ENCODE measurements around the gene TTC12. TPM values are rescaled to one million over a fixed set of nuclear protein-coding genes. Genes with fewer than 3 reads are reported as not detected.

Gene TTC12
- total RNA-seq, 1 donor from 2014 or later: 9.2 TPM

DNA sequence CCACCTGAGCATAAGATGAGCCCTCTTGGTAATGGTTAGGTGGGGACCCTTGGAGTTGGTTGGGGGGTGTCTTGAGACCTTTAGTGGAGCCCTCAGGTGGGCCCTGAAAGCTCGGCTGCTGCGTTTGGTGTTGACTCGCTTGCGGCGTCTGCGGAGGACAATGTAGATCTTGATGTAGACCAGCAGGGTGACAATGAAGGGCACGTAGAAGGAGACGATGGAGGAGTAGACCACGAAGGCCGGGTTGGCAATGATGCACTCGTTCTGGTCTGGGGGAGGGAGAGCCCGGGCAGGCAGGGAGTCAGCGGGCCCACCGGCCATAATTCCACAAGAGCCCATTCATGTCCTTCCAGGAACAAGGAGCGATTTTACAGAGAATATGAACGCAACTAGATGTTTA is 101.0 kb downstream of the TTC12 start:
- TF ChIP-seq, protein P1, sequence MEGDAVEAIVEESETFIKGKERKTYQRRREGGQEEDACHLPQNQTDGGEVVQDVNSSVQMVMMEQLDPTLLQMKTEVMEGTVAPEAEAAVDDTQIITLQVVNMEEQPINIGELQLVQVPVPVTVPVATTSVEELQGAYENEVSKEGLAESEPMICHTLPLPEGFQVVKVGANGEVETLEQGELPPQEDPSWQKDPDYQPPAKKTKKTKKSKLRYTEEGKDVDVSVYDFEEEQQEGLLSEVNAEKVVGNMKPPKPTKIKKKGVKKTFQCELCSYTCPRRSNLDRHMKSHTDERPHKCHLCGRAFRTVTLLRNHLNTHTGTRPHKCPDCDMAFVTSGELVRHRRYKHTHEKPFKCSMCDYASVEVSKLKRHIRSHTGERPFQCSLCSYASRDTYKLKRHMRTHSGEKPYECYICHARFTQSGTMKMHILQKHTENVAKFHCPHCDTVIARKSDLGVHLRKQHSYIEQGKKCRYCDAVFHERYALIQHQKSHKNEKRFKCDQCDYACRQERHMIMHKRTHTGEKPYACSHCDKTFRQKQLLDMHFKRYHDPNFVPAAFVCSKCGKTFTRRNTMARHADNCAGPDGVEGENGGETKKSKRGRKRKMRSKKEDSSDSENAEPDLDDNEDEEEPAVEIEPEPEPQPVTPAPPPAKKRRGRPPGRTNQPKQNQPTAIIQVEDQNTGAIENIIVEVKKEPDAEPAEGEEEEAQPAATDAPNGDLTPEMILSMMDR (IDR thresholded peaks at IDR 0.05; ENCODE audit: partially characterized antibody, unreplicated experiment): no peak
- peaks cover 12% of the 10 kb centered on the region for H3K36me3 Mint-ChIP-seq (ENCODE audit: unreplicated experiment)
- no peak for DNase-seq
- peaks cover 5% of the 10 kb centered on the region for H3K4me1 Mint-ChIP-seq (ENCODE audit: low read depth, unreplicated experiment)
- H3K9me3 Mint-ChIP-seq (ENCODE audit: unreplicated experiment): peaks cover 4% of the 10 kb centered on the region
- no peak overlapping the region for H3K4me3 Mint-ChIP-seq (ENCODE audit: unreplicated experiment)
- peaks cover 4% of the 10 kb centered on the region for H3K27me3 Mint-ChIP-seq (ENCODE audit: unreplicated experiment)
- no peak overlapping the region for H3K27ac Mint-ChIP-seq (ENCODE audit: unreplicated experiment)

Other genes starting within 250 kb of the TTC12 start
- gene ANKK1, start 73.2 kb downstream of the TTC12 start, total RNA-seq (ENCODE audit: unreplicated experiment): not detected
- 289 TPM for gene DRD2, start 160.8 kb downstream of the TTC12 start, total RNA-seq (ENCODE audit: unreplicated experiment)

Measured in glutamatergic neuron (in vitro differentiated cells).